ENCODE data around the gene TMTC4.

- TF ChIP-seq CTCF (IDR thresholded peaks at IDR 0.05; ENCODE audit: insufficient read depth, low read length, poor library complexity, severe bottlenecking) (no peak), EZH2phosphoT487 (conservative IDR thresholded peaks at IDR 0.05; ENCODE audit: low read length) (no peak)
Observed at GRCh38 chr13:100604918-100605710, 69.5 kb downstream of the TMTC4 start.

All from SU-DHL-6 (cell line).